ENCODE data around the gene MPST.

MPST gene

DNA sequence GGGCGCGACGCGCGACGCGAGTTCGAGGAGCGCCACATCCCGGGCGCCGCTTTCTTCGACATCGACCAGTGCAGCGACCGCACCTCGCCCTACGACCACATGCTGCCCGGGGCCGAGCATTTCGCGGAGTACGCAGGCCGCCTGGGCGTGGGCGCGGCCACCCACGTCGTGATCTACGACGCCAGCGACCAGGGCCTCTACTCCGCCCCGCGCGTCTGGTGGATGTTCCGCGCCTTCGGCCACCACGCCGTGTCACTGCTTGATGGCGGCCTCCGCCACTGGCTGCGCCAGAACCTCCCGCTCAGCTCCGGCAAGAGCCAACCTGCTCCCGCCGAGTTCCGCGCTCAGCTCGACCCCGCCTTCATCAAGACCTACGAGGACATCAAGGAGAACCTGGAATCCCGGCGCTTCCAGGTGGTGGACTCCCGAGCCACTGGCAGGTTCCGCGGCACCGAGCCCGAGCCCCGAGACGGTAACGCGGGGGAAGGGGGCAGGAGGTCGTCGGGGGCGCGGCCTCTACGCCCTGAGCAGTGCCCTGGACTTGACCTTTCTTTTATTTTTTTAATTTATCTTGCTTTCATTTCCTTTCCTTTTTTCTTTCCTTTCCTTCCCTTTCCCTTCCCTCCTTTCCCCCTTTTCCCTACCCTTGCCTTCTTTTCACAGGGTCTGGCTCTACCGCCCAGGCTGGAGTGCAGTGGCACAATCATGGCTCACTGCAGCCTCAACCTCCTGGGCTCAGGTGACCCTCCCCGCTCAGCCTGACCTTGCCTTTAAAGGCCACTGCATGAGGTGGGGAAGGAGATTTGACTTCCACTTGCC is 5.0 kb downstream of the MPST start:
- no peak for DNase-seq

DNA sequence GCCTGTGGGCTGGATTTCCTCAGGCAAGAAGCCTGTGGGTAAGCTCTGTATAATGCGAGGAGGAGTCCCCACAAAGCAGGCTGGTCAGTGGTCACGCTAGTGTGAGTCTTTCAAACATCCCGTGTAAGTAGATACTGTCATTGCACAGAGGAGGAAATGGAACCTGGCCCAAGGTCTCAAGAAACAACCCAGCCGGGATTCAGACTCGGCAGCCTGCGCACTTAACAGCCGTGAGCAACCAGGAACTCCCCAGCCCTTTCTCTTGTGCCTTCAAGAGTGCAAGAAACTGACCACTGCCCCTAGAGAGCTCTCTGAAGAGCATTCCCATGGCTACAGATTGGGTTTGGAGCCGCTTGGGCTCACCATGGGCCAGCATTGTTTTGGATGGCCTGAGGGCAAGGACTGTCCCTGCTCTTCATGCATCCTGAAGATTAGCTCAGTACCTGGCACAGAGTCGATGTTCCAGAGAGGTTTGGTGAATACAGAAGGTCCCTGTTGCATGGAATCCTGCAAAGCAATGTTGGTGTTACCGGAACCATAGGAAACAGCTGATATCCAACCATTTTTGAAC is 6.0 kb downstream of the MPST start:
- DNase-seq, result no peak

DNA sequence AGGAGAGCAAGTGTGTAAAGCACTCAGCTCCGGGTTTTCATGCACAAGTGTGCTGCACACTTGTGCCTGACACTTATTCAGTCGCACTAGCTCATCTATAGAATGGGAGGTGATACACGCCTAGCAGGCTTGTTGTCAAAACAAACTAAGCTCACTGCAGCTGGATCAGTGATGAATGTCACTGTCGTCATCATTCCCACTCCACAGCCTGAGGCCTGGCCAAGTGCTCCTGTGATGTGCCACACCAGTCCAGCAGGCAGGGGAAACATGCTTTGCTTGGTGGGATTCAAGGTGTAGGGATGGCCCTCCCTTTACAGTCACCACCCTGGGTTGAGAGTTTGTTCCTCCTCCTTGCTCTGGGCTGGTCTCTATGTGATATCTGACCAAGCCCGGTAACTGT is 6.8 kb downstream of the MPST start:
- no peak for DNase-seq

DNA sequence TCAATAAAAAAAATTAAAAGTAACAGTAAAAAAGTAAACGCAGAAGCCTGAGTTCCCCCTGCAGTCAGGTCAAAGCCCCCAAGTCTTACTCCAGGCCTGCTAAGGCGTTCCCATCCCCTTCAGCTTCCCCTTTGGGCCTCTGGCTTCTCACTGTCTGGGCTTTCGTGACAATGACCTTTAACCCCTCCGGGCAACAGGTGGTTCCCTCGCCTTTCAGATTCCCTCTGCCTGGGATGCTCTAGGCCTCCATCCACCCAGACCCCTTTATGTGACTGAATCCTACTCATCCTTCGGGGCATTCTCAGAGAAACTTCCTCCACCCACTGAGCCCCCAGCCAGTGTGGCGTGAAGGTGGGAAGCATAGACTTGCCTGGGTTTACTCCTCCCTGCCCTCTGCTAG is 8.0 kb downstream of the MPST start:
- DNase-seq, result no peak

DNA sequence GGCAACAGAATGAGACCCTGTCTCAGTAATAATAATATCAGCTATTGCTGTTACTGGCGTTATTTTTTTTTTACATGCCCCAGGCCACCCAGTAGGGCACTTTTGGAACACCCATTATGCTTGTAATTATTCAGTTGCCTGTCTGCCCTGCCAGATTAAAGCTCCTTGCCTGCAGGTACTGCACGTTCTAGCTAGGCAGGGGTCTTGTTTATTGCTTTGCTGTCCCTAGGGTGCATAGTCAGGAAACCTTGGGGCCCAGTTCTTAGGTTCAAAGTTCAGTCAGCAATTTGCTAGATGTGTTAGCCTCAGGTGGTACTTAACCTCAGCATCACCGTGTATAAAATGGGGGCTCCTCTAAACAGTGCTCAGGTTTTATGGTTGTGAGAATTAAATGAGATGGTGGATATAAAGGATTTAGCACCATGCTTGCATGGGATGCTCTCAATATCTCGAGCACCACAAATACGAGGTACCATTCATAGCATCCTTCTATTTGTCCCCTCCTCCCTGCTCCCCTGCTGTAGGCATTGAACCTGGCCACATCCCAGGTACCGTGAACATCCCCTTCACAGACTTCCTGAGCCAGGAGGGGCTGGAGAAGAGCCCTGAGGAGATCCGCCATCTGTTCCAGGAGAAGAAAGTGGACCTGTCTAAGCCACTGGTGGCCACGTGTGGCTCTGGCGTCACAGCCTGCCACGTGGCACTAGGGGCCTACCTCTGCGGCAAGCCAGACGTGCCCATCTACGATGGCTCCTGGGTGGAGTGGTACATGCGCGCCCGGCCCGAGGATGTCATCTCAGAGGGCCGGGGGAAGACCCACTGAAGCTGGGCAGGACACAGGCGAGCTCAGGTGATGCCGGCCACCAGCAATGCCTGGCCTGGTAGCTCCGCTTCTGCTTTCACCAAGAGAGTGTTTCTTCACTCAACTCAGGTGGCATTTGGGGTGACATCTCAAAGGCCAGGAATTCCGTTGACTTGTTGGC is 9.4 kb downstream of the MPST start:
- no peak for DNase-seq

DNA sequence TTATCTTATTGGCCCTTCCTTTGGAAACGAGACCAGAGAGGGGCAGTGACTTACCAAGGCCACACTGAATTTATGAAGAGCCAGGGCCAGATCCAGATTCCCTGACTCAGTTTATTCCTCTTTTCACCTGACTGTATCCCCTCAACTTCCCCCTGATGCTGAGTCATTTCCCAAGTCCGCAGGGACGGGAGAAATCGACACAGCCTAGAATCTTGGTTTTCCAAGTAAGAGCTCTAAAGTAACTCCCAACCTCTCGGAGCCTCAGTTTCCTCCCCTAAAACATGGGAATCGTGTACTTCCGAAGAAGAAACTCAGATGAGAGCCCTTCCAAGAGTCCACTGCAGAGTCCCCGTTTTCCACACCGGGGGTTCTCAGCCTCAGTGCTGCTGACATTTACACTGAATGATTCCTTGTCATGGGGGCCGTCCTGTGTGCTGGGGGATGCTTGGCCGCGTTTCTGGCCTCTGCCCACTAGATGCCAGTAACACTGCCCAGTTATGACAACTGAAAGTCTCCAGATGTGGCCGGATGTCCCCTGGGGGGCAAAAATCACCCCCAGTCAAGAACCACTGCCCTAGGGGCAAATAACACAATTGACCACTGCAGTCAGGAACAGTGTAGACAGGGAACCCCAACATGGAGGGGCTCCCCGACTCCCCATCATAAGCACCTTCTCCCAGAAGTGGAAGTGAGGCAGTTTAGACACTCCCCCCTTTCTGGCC is 11.2 kb downstream of the MPST start:
- no peak for DNase-seq

DNA sequence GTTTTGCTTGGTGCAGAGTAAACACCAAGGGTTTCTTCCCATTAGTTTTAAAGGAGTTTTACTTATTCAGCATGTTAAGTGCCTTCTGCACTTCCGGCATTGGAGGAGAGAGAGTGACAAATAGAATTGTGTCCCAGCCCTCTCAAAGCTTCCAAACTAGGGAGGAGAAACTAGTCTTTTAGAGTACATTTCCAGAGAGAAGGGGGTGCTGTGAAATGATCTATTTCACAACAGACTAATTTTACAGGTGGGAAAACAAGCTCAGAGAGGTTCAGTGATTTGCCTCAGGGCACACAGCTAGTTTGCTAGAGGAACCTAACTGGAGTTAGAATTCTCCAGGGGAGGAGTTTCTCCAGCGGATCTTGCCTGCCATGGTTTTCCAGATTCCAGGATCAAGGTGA is 12.6 kb downstream of the MPST start:
- no peak for DNase-seq

DNA sequence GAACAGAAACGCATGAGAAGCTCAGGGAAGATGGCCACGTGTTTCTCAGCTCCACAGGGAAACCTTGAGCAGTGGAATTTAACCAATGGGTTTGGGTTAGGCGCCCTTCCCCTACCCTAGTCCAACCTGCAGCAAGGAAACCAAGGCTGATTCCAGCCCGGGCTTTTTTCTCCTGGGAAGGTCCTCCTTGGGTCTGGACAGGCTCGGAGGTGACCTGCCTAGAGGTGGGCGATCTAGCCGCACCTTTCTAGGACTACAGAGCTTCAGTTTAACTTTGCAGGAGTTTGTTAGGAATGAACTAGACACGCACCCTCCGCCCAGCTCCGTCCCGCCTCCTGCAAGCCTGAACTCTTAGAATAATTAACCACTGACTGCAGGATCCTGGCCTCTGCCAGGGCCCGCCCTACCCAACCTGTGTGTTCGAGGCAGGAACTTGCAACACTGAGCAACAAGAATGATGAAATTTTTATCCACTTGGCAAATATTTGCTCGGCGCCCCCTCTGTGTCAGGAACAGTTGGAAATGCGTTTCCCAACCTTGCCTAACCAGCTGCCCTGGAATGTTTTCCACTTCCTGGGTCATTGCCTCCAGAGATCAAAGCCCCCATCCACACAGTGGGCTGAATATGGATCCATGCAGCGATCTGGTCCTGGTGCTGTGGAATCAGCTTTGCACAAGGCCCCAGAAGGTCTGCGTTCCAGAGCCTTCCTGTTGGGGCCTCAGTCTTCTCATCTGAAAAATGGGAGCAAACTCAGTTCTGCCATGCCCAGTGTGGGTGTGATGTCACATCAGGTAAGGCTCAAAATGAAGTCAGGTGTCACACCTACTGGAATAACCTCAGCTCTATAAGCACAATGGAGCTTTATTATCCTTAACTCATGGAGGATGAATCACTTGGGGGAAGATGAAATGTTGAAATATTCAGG is 13.3 kb downstream of the MPST start:
- DNase-seq, result no peak

DNA sequence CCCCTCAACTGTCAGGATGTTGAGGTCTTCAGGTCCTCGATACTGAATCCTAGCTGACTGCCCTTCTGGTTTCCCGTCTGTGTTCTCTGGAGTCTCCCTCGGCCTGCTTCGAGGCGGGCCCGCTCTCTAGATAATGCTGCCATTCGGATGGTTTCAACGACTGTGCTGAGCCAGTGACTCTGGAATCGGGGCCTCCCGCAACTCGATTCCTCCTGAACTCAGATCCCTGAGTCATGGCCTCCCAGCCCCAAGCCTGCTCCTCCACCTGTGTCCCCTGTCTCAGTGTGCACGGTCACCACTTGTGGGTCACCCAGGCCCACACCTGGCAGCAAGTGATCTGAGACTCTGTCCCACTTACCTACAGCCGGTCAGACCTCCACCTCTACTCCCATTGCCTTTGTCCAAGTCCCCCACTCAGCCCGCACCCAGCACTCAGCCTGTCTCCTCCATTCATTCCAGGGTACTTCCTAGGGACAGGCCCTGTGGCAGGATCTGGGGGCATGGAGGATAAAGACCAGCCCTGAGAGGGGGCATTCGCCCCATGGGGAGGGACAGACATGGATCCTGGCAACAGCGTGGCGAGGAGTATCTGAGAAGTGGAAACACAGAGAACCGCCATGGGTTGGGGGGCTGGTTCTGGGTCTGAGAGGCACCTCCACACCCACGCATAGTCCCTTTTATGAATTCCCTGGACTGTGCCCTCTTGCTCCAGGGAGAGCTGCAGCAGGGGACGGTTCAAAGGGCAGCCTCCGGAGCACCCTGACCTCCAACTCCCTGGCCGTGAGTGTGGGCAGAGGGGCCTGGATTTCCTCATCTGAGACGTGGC is 14.3 kb downstream of the MPST start:
- no peak for DNase-seq

DNA sequence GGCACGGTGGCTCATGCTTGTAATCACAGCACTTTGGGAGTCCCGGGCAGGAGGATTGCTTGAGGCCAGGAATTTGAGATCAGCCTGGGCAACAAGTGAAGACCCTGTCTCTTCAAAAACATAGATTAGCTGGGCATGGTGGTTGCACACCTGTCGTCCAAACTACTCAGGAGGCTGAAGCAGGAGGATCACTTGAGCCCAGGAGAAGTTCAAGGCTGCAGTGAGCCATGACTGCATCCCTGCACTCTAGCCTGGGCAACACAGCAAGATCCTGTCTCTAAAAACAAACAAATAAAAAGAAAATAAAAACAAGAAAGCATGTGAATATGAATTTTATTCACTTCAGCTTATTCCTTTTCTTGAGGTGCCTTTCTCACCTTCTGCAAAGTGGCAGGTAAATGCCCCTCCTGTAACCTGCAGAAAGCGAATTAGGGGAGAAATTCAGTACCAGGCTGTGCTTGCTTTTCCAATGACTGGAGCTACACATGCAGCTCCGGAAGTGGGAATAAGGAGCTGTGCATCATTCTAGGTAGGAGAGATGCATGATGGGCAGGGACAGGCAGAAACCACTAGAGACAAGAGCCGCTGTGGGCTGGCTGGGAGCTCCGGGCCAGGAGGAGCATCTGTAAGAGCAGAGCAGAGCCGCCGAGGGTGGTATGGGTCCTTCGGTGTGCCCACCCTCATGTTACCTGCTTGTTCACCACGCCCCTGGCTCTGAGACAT is 17.3 kb downstream of the MPST start:
- no peak for DNase-seq

DNA sequence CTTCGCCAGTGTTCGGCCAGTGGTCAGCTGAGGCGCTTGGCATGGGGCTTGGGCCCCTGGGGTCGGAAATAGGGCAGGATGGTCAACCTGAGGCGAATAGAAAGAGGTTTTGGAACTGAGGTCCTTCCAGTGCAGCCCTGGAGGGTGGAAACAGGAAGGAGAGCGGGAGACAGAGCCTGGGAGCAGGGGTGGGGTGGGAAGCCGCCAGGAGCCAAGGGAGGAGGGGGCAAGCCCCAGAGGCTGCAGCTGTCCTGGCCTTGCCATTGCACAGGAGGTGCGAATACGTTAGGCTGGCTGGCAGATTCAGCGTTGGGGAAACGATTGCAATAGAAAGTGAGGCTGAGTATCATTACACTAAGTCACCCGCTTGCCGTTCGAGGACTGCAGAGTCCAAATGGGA is 18.1 kb downstream of the MPST start:
- no peak for DNase-seq

DNA sequence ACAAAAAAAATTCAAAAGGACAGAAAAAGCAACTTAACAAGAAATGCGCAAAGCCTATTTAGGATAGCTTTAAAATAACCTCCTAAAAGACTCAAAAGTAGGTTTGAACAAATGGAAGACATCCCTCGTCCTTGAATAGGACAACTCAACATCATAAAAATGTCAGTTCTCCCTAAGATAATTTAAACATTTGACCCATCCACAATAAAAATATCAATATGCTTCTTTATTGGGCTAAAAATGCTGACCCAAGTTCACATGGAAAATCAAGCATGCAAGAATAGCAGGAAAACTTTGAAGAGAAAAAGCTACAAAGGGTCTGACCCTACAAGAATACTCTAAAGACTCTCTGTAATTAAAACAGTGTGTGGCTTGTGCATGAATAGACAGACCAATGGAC is 19.9 kb downstream of the MPST start:
- no peak for DNase-seq

DNA sequence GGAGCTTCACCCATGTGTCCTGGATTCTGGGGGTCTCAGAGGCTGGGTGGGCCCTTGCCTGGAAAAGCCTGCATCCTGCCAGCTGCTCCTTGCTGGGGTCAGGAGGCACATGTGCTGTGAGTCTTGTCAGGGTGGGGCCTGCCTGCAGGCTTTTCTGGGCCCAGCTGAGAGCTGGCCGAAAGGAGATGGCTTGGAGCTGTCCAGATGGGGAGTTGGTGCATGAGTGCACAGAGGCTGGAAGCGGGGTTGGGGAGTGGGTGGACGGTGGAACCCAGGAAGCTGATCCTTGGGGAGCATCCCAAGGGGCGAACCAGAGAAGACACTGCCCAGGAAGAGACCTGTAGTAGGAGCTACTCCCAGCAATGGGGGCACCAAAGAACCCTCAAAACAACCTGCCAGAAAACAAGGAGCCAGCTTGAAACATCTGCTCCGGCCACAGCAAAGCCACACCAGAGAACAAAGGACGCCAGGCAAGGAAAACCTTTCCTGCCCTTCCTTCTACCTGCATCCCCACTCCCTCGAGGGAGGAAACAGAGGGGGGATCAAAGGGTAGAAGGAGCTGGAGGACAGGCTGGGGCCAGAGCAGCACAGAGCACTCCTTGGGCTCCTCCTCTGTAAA is 23.8 kb downstream of the MPST start:
- DNase-seq, result no peak

DNA sequence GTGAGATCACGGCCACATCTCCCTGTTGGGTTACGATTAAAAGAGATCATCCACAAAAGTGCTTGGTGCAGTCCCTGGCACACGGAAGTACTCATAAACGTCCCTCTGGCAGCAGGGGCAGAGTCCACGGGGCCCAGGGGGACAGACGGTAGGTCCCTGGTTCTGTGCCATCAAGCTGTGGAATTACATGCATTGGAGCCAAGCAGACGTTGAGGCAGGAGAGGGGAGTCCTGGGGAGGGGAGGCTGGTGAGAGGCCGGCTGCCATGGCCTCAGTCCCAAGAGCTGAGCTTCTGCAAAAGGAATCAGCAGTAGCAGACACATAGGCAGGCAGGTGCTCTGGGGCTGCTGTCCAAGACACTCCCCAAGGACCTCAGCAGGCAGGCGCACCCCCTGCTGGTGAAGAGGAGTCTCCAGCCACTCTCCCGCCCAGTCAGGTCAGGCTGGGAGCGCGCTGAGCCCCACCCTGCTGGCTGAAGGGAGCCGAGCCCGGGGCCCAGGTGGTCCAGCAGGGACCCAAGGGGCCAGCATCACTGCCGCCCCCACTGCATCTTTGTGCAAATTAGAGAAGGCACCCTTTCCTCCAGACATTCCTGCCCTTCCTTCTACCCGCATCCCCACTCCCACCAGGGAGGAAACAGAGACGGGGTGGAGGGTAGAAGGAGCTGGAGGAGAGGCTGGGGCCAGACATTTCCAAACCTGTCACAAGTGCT is 24.4 kb downstream of the MPST start:
- DNase-seq, result peak; percentile 60

DNA sequence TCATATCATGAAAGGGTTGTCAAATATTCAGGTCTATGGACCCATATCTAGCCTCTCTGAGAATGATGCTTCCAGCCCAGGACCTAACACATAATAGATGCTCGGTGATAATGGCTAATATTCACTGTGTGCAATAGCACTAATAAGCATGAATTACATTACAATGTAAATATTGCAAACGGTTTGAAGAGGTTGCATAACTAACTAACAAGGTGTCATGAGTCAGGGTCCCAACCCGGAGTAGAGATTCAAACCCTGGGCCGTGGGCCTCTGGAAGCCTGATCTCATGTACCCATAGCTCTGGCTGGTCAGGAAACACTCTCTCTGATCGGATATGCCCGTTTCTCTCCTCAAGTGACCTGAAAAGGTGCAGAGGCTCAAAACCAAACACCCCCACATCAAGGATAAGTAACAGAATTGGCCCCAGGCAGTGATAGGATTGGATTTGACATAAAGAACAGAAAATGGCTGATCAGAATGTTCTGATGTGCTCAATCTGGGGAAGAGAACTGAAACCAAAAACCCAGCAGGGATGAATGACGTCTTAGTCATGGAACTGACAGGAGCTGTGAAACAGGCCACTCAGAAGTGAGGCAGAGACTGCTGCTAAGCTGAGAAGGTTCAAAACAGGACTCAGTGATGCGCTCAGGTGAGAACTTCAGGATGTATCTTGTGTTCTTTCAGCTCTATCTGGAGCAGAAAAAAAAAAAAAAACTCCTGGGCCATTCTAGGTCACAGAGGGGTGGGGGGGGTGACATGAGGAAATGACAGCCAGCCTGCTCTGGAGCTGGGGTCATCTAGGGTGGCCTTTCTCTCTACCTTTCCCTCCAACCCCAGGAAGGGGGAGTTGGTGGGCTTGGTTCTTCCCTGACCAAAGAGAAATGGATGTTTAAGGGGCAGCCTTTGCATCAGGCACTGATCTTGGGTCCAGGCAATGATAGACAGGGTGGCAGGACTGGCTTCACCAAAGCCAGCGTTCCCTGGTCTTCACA is 25.4 kb downstream of the MPST start:
- DNase-seq, result peak; percentile 50

DNA sequence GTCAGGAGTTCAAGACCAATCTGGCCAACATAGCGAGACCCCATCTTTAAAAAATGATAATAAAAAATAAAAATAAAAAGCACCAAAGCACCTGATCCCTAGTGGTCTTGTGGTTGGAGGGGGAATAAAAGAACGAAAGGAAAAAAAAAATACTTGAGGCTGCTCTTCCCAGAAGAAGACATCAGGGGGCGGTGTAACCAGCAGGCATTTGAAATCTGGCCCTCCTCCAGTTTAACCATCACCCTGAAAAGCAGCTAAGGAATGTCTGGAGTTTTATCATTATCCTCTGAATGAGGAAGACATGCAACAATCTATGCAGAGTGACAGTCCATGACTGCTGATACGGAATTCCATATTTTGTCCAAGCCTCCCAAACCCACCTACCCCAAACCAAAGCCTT is 26.4 kb downstream of the MPST start:
- no peak for DNase-seq

DNA sequence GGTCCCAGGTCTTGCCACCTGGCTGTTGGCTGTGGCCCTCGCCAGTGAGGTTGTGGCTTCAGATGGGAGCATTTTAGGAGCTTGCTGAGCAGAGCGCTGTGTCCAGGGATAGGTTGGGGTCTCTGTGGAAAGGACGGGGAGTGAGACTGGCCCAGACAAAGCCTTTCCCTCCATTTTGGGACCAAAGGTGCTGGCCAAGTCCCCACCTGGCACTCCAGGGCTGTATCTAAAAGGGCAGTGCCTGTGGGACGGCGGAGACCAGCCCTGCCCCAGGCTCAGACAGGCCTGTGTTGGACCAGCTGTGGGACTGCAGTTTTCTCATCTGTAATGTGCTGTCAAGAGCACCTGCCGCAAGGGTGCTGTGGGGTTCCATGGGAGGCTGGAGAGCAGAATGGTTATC is 27.0 kb downstream of the MPST start:
- DNase-seq, result no peak

DNA sequence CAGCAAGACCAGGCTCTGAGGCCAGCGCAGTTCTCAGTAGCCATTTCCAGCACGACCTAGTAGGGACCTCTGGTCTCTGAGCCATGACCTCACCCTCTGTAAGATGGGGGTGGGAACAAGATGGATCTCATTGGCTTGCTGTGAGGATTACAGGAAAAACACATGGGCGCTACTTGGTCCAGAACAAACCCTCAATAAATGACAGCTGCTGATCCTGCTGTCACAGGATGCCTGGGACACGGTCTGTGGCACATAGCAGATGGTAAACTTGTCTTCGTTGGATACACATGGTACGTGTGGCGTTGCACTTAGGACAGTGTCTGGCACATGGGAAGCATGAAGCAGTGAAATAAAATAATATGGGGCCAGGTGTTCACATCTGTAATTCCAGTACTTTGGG is 27.5 kb downstream of the MPST start:
- DNase-seq, result no peak
